ENCODE measurements around the gene PIEZO1.
"Not testable (repeated sequence)": the region's sequence is repeated elsewhere in the genome, so short reads cannot be mapped to it uniquely, and the experiment has no call there.

The PIEZO1 gene

GRCh38 chr16:88774544-88775393 is 10.3 kb downstream of the PIEZO1 start:
- Histone ChIP-seq H3K27ac (ENCODE audit: low read depth, low read length) (no peak overlapping the region), H3K27me3 (ENCODE audit: control insufficient read depth in 1 of 2, insufficient read depth in 2 of 2, low read length in 2 of 2) (no peaks in the 10 kb centered on the region), H3K9ac (ENCODE audit: low read depth in 1 of 2, low read length in 2 of 2) (no peak overlapping the region), H3K36me3 (ENCODE audit: control insufficient read depth in 1 of 2, insufficient read depth in 2 of 2, low read length in 2 of 2) (no peaks in the 10 kb centered on the region), H3K4me1 (ENCODE audit: control insufficient read depth in 1 of 2, insufficient read depth in 2 of 2, low read length in 2 of 2) (peaks cover 16 to 31% of the 10 kb centered on the region in 2 donors), H3K9me3 (ENCODE audit: control insufficient read depth in 1 of 2, low read length in 2 of 2) (no peaks in the 10 kb centered on the region), H3K4me3 (ENCODE audit: low read depth in 1 of 2, low read length in 2 of 2) (no peak overlapping the region)

- Histone ChIP-seq H3K9ac (ENCODE audit: low read depth in 1 of 2, low read length in 2 of 2) (no peak overlapping the region), H3K36me3 (ENCODE audit: control insufficient read depth in 1 of 2, insufficient read depth in 2 of 2, low read length in 2 of 2) (no peaks in the 10 kb centered on the region), H3K4me3 (ENCODE audit: low read depth in 1 of 2, low read length in 2 of 2) (no peak overlapping the region), H3K27ac (ENCODE audit: low read depth, low read length) (no peak overlapping the region), H3K9me3 (ENCODE audit: control insufficient read depth in 1 of 2, low read length in 2 of 2) (no peaks in the 10 kb centered on the region), H3K27me3 (ENCODE audit: control insufficient read depth in 1 of 2, insufficient read depth in 2 of 2, low read length in 2 of 2) (no peaks in the 10 kb centered on the region), H3K4me1 (ENCODE audit: control insufficient read depth in 1 of 2, insufficient read depth in 2 of 2, low read length in 2 of 2) (peaks cover 19 to 35% of the 10 kb centered on the region in 2 donors)
These were observed 11.2 kb downstream of the PIEZO1 start for GRCh38 chr16:88773812-88774291.

- no peaks in the 10 kb centered on the region for H3K9me3 ChIP-seq (ENCODE audit: control insufficient read depth in 1 of 2, low read length in 2 of 2)
- H3K4me1 ChIP-seq (ENCODE audit: control insufficient read depth in 1 of 2, insufficient read depth in 2 of 2, low read length in 2 of 2) = peaks cover 26 to 41% of the 10 kb centered on the region in 2 donors
- no peak overlapping the region for H3K27ac ChIP-seq (ENCODE audit: low read depth, low read length)
- H3K27me3 ChIP-seq (ENCODE audit: control insufficient read depth in 1 of 2, insufficient read depth in 2 of 2, low read length in 2 of 2) = no peaks in the 10 kb centered on the region
- no peak overlapping the region for H3K4me3 ChIP-seq (ENCODE audit: low read depth in 1 of 2, low read length in 2 of 2)
- H3K36me3 ChIP-seq (ENCODE audit: control insufficient read depth in 1 of 2, insufficient read depth in 2 of 2, low read length in 2 of 2) = no peaks in the 10 kb centered on the region
- no peak overlapping the region for H3K9ac ChIP-seq (ENCODE audit: low read depth in 1 of 2, low read length in 2 of 2)
These were observed 11.9 kb downstream of the PIEZO1 start for GRCh38 chr16:88772871-88773811.

- H3K27ac ChIP-seq (ENCODE audit: low read depth, low read length); H3K9ac ChIP-seq (ENCODE audit: low read depth in 1 of 2, low read length in 2 of 2): not testable (repeated sequence)
These were observed 13.2 kb downstream of the PIEZO1 start for GRCh38 chr16:88771781-88772180.

GRCh38 chr16:88771294-88771772 is 13.7 kb downstream of the PIEZO1 start:
- H3K9me3 ChIP-seq (ENCODE audit: control insufficient read depth in 1 of 2, low read length in 2 of 2) = no peaks in the 10 kb centered on the region
- H3K4me1 ChIP-seq (ENCODE audit: control insufficient read depth in 1 of 2, insufficient read depth in 2 of 2, low read length in 2 of 2) = peaks cover 31 to 46% of the 10 kb centered on the region in 2 donors
- H3K9ac ChIP-seq (ENCODE audit: low read depth in 1 of 2, low read length in 2 of 2) = peak overlapping the region in 1 of 2 donors; percentile 30
- no peaks in the 10 kb centered on the region for H3K27me3 ChIP-seq (ENCODE audit: control insufficient read depth in 1 of 2, insufficient read depth in 2 of 2, low read length in 2 of 2)
- H3K27ac ChIP-seq (ENCODE audit: low read depth, low read length) = no peak overlapping the region
- H3K4me3 ChIP-seq (ENCODE audit: low read depth in 1 of 2, low read length in 2 of 2) = peak overlapping the region; percentile 45 to 50
- no peaks in the 10 kb centered on the region for H3K36me3 ChIP-seq (ENCODE audit: control insufficient read depth in 1 of 2, insufficient read depth in 2 of 2, low read length in 2 of 2)

More at GRCh38 chr16:88771781-88772180, 13.2 kb downstream of the PIEZO1 start:
- not testable (repeated sequence) for H3K36me3 ChIP-seq (ENCODE audit: control insufficient read depth in 1 of 2, insufficient read depth in 2 of 2, low read length in 2 of 2); H3K9me3 ChIP-seq (ENCODE audit: control insufficient read depth in 1 of 2, low read length in 2 of 2); H3K4me3 ChIP-seq (ENCODE audit: low read depth in 1 of 2, low read length in 2 of 2); H3K27me3 ChIP-seq (ENCODE audit: control insufficient read depth in 1 of 2, insufficient read depth in 2 of 2, low read length in 2 of 2)
- H3K4me1 ChIP-seq (ENCODE audit: control insufficient read depth in 1 of 2, insufficient read depth in 2 of 2, low read length in 2 of 2) = peaks cover 31 to 46% of the 10 kb centered on the region in 2 donors

- Histone ChIP-seq H3K9me3 (ENCODE audit: control insufficient read depth in 1 of 2, low read length in 2 of 2) (no peaks in the 10 kb centered on the region), H3K27me3 (ENCODE audit: control insufficient read depth in 1 of 2, insufficient read depth in 2 of 2, low read length in 2 of 2) (no peaks in the 10 kb centered on the region), H3K4me3 (ENCODE audit: low read depth in 1 of 2, low read length in 2 of 2) (peak overlapping the region; percentile 45 to 50), H3K27ac (ENCODE audit: low read depth, low read length) (peak overlapping the region; percentile 58), H3K4me1 (ENCODE audit: control insufficient read depth in 1 of 2, insufficient read depth in 2 of 2, low read length in 2 of 2) (peaks cover 31 to 46% of the 10 kb centered on the region in 2 donors), H3K36me3 (ENCODE audit: control insufficient read depth in 1 of 2, insufficient read depth in 2 of 2, low read length in 2 of 2) (no peaks in the 10 kb centered on the region), H3K9ac (ENCODE audit: low read depth in 1 of 2, low read length in 2 of 2) (peak overlapping the region; percentile 30 to 49)
These were observed 14.3 kb downstream of the PIEZO1 start for GRCh38 chr16:88770461-88771293.

- peak overlapping the region in 1 of 2 donors; percentile 49 for H3K9ac ChIP-seq (ENCODE audit: low read depth in 1 of 2, low read length in 2 of 2)
- peak overlapping the region; percentile 58 for H3K27ac ChIP-seq (ENCODE audit: low read depth, low read length)
- H3K4me1 ChIP-seq (ENCODE audit: control insufficient read depth in 1 of 2, insufficient read depth in 2 of 2, low read length in 2 of 2) = peaks cover 31 to 46% of the 10 kb centered on the region in 2 donors
These were observed 15.2 kb downstream of the PIEZO1 start for GRCh38 chr16:88769617-88770460.

GRCh38 chr16:88768071-88768783 is 16.8 kb downstream of the PIEZO1 start:
- Histone ChIP-seq H3K27me3 (ENCODE audit: control insufficient read depth in 1 of 2, insufficient read depth in 2 of 2, low read length in 2 of 2) (no peaks in the 10 kb centered on the region), H3K9ac (ENCODE audit: low read depth in 1 of 2, low read length in 2 of 2) (no peak overlapping the region), H3K4me1 (ENCODE audit: control insufficient read depth in 1 of 2, insufficient read depth in 2 of 2, low read length in 2 of 2) (peaks cover 31 to 45% of the 10 kb centered on the region in 2 donors), H3K36me3 (ENCODE audit: control insufficient read depth in 1 of 2, insufficient read depth in 2 of 2, low read length in 2 of 2) (no peaks in the 10 kb centered on the region), H3K4me3 (ENCODE audit: low read depth in 1 of 2, low read length in 2 of 2) (no peak overlapping the region), H3K27ac (ENCODE audit: low read depth, low read length) (no peak overlapping the region), H3K9me3 (ENCODE audit: control insufficient read depth in 1 of 2, low read length in 2 of 2) (no peaks in the 10 kb centered on the region)

More at GRCh38 chr16:88769617-88770460, 15.2 kb downstream of the PIEZO1 start:
- no peaks in the 10 kb centered on the region for H3K36me3 ChIP-seq (ENCODE audit: control insufficient read depth in 1 of 2, insufficient read depth in 2 of 2, low read length in 2 of 2)
- H3K27me3 ChIP-seq (ENCODE audit: control insufficient read depth in 1 of 2, insufficient read depth in 2 of 2, low read length in 2 of 2) = no peaks in the 10 kb centered on the region
- H3K9me3 ChIP-seq (ENCODE audit: control insufficient read depth in 1 of 2, low read length in 2 of 2) = no peaks in the 10 kb centered on the region
- no peak overlapping the region for H3K4me3 ChIP-seq (ENCODE audit: low read depth in 1 of 2, low read length in 2 of 2)
